Measurements from ENCODE around the gene GDAP2.
"Not testable (repeated sequence)": the region's sequence is repeated elsewhere in the genome, so short reads cannot be mapped to it uniquely, and the experiment has no call there.

GDAP2 gene

DNA sequence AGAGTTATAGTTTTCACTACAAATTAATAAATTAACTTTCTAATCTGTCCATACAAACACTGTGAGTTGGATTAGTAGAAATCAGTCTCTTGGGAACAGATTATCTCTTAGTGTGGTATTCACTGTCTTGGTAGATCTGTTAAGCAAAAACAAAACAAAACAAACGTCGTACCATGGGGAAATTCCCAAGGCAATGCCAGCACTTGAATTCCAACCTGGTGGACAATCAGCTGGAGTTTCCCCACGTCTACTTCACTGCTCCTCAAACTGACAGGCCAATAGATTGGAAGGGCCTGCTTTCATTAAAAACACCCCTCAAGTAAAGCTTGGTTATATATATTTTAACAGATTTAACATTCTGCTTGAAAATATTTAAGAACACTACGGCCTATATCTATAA, 31.9 kb downstream of the GDAP2 start:
- no peak for DNase-seq

DNA sequence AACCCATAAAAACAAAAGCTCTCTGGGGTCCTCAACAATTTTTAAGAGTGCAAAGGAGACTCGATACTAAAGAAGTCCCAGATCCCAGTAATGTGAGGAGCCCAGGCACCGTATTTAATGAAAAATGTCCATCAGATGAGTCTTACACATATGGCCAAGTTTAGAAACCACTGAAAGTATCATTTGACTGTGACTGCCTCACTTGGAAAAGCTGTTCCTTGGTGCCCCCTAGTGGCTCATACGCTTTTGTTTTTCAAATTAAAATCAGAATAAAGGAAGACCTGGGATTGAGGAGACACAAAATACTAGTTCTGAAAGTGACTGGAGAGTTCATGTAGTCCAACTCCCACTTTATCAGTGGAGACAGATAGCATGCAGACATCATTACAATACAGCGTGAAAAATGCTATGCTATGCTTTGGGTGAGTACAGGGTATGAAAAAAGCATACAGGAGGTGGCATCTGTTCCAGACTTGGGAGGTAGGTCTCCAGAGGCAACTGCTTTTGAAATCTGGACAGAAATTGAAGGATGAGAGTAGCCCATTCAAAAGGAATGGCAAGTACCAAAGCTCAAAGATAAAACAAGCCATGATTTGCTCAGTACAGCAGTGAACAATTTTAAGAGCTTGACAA, 33.8 kb downstream of the GDAP2 start:
- peak; percentile 0 for DNase-seq

DNA sequence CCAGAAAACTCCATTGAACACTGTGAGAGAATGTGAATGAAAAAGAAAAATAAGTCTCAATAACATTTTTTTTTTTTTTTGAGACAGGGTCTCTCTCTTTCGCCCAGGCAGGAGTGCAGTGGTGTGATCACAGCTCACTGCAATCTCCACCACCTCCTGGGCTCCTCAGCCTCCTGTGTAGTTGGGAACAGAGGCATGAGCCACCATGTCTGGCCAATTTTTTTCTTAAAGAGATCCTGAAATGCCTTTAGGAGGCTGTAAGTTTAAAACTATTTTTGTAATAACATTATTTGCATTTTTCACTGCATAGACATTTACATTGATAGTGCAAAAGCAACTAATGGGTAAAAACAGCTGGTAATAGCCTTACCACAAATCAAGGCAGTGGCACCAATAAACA, 35.3 kb downstream of the GDAP2 start:
- no peak for DNase-seq

DNA sequence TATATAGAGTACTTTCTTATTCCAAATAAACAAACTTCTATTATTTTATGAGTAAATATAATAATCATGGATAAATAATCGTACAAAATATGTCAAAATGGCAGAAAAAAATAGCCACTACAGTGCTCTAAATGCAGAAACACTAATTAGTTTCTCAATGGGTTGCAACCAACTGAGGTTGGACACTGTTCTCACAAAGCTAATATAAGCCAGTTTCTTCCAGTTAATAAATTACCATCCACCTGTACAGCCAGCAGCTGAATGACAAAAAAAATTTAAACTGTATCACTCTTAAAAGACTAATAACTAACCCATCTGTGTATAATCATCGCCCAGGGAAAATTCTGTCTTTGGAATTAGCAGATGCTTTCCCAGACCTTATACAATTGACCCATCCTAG, 36.9 kb downstream of the GDAP2 start:
- no peak for DNase-seq

DNA sequence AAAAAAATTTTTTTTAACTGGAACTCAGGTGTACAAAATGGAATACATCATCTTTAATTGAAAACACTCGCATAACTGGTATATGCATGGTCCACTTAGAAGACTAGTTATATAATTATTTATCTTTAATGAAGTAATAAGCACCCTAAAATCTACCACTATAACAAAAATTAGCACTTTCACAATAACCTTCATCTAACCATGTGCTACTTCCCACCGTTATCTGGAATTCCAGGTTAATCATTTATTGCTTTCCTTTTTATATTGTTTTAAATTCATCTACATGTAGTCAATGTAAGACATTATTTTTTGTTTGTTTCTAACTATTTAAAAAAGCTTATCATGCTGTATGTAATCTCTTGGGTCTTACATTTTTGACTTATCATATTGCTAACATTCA, 39.0 kb downstream of the GDAP2 start:
- no peak for DNase-seq

DNA sequence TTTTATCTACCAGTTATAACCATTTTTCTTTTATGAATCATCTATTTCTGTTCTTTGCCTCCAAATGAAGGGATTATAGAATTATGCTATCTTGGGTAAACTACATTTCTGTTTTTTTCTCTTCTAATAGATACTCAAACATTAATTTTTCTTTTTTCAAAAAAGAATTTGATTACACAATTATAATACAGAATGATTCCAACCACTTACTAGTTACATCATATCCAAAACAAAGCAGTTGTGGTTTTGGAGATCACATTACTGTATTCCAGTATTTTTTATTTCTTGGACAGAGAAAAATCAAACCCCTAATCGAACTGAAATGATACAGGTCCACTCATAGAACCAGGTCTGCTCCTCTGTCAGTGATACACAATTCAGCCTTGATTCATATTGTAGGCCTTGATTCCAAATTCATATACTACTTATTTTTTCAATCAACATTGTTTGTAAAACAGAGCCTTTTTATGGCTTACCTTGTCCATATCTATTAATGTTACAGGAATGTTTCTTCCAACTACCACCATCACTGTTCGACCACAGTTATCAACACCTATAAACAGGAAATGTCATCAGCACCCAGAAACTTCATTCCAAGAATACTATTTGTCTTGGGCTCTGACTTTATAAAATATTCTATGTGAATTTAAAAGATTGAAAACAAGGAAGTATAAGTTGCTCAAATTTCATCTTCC, 43.2 kb downstream of the GDAP2 start:
- DNase-seq = no peak

DNA sequence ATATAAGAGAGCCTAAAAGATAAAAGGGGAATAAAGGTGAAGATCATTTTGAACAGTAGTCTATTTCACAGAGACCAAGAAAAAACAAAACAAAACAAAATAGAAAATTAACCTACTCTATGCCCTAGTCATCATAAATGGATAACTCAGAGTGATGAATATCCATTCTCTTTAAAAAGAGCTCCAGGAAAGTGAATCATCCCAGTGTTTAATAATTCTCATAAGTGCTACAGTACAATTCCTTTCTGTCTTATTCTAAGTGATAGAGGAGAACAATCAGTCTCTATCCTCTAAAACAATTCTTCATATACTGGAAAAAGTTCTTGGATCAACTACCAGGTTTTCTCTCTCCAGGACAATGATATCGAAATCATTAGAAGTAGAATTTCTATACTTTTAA, 45.8 kb downstream of the GDAP2 start:
- no peak for DNase-seq

DNA sequence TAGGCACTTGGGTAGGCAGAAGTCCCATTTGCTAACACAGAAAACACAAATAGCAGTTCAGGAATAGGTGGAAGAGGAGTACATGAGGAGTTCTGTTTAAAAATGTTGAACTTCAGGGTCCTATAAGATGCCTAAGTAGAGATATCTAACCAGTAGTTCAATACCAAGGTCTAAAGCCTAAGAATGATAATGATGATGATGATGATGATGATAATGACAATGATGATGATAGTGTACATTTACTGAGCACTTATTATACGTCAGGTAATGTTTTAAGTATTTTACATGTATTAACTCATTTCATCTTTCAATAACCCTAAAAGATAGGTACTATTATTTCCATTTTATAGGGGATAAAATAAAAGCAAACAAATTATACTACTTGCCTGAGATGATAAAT, 50.1 kb downstream of the GDAP2 start:
- DNase-seq = no peak

DNA sequence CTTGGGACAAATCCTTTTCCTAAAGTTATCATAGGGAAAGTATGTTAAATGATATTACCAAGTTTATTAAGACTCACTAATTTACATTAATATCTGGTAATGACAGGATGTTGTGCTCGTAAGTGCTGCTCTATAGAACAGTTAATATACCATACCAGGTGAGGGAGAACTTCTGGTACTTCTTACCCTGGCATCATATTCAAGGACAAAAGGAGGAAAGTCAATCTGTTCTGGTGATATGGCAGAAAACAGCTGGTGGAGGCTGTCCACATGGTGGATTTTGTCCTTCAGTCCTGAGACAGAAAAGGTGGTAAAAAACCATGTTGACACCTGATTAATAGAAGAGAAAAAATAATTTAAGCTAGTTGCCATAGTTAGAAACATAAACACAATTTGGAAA, 51.6 kb downstream of the GDAP2 start:
- no peak for DNase-seq

DNA sequence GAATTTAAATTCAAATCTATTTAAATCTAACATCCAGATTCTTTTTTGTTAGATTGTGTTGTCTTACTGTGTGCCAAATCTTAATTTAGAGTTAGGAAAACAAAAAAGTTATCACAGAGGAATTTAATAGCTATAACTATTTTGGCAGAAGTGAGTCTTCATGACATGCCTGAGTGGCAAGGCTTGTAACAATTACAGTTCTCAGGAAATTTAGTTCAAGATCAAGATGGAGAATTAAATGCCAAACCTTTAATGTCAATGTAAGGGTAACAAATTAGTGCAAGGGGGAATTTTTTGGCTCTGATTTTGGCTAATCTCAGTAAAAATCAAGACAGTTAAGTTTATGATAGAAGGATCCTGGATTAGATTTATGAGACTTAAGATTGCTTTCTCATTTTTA, 58.4 kb downstream of the GDAP2 start:
- DNase-seq = no peak

DNA sequence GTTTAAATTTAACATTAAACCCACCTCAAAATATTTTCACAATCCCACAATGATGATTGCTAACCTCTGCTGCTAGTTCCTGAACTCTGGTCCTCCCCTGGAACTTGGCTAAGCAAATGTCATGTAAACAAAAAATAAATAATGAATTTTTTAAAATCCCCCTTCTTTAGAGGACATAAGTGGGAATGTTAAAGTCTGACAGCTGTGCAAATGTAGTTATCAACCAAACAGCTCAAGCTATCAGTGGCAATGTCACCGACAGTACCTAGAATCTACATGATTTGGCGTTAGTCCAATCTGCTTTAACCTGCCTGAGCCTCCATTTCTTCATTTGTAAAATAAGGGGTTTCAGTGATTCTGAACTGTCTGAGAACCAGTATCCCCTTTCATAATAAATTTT, 67.7 kb downstream of the GDAP2 start:
- no peak for DNase-seq

DNA sequence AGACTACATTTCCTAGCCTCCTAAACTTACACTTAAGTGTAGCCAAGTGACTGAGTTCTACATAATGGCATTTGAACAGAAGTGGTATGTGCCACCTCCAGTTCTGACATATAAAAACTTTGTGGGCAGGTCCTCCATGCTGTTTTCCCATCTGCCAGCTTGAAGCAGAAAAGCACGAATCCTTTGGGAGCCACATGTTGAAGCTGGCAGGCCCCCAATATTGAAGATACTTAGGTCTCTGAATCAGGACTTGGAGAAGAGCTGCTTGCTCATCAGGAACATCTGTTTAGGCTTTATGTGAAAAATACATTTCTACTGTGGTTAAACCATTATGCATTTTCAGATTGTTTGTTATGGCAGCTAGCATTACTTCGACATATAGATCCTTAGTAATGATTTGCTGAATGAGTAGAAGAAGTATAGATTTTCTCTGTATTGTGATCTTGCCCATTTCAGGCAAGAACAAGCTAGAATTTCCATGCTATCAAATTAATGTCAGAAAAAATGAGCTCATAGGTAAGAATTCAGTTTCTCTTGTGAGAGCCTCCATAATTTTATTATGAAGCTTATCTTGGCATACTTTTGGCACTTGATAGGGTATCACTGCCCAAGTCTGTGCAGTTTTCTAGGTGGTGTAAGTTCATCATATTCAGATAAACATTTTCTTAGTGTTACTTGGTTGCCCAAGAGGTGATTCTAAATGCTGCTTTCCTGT, 68.4 kb downstream of the GDAP2 start:
- no peak for DNase-seq

DNA sequence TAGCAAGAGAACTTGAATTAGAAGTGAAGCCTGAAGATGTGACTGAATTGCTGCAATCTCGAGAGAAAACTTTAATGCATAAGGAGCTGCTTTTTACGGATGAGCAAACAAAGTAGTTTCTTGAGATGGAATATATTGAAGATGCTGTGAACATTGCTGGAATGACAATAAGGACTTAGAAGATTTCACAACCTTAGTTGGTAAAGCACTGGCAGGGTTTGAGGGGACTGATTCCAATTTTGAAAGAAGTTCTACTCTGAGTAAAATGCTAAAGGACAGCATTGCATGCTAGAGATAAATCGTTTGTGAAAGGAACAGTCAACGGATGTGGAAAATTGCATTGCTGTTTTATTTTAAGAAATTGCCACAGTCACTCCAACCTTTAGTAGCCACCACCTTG, 69.5 kb downstream of the GDAP2 start:
- no peak for DNase-seq

DNA sequence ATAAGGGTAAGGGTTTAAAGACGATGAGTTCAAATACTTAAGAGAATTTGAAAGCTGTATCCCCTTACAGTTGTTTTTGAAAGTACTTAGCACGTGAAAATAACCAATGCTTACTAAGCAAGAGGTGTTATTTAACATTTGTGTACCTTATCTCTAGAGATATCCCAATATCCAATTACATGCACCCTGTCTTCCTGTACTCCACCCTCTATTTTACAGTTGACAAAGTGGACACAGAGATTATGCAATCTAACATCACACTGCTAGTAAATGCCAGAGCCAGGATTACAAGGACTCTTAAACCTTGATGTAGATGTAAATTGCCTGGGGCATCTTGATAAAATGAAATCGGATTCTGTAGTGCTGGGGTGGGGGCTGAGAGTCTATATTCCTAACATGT, 72.0 kb downstream of the GDAP2 start:
- no peak for DNase-seq

DNA sequence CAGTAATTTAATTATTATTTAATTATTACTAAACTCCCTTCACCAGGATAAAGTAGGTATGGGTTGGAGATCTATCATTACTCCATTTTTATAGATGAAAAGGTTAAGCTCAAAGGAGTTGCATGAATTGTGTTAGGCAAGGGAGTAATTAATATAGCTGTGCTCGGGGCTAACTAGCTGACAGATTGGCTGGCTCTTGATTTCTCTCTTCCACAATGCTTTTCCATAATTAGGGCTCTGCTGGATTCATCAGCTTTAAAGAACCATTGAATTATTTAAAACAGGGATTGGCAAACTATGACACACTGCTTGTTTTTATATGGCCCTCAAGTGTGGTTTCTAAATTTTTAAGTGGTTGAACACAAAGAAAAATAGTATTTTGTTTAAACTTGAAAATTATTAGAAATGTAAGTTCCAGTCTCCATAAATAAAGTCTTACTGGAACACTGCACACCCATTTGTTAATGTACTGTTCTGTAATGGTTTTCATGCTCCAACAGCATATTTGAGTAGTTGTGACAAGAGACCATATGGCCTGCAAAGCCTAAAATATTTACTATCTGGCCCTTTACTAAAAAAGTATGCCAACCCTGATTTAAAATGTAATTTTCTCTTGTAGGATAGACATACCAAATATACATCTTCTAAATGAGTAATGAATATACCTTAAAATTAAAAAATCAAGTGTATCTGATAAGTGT, 76.4 kb downstream of the GDAP2 start:
- DNase-seq = no peak

DNA sequence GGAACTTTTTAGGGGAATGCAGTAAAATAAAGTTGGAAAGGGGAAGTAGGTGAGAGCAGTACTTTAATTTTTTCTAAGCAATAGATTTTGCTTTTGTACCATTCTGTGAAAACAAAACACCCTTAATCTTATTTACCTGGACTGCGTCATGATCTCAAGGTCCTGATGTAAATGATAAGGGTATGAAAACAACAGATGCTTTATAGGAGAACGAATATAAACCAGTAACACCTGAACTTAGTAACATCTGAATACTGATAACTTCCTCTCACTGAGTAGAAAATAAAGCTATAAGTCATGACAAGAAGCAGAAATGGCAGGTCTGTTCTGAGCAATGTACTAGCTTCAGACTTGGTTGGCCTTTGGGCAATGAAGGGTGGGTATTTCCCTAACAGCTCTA, 77.7 kb downstream of the GDAP2 start:
- no peak for DNase-seq

DNA sequence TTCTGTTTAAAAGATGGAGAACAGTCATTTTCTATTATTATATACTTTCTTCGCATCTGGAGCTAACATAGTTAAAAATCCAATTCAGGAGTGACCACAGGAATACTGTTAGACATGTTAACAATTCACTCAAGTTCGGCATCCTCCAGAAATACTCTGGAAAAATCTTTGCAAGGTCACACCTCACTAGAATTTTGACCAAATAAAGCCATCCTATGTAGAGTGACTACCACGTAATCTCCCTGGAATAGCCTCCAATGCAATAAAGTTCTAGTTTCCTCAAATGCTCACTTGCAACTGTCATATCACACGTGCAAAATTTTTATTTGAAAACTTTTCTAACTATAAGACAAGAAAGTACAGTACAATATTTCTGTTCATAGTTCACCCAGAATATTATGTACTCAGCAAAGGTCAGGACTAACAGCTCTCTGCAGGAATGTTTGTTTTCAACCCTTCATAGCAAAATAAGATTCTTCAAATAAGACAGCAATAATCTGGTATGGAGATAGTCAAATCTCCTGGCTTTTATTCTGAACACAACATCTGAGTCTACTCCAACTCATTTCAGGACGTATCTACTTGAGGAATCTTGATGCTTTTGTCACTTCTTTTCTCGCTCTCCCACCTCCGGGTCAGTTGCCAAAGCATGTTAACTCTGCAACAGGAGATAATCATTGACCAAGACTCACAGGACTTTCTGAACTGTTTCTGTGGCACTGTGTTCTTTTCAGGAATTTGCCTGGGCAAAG, 82.6 kb downstream of the GDAP2 start:
- no peak for DNase-seq

DNA sequence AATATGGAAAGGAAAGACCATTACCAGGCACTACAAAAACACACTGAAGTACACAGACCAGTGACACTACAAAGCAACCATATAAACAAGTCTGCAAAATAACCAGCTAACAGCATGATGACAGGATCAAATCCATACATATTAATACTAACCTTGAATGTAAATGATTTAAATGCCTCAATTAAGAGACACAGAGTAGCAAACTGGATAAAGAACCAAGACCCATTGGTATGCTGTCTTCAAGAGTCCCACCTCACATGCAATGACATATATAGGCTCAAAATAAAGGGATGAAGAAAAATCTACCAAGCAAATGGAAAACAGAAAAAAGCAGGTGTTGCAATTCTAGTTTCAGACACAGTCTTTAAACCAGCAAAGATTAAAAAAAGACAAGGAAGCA, 84.9 kb downstream of the GDAP2 start:
- DNase-seq = not testable (repeated sequence)

DNA sequence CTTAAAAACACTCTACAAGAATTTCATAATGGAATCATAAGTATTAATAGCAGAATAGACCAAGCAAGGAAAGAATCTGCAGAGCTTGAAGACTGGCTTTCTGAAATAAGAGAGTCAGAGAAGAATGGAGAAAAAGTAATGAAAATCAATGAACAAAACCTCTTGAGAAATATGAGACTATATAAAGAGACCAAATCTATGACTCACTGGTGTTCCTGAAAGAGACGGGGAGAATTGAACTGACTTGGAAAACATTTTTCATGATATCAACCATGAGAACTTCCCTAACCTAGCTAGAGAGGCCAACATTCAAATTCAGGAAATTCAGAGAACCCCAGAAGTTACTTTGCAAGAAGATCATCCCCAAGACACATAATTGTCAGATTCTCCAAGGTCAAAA, 85.6 kb downstream of the GDAP2 start:
- DNase-seq = no peak

DNA sequence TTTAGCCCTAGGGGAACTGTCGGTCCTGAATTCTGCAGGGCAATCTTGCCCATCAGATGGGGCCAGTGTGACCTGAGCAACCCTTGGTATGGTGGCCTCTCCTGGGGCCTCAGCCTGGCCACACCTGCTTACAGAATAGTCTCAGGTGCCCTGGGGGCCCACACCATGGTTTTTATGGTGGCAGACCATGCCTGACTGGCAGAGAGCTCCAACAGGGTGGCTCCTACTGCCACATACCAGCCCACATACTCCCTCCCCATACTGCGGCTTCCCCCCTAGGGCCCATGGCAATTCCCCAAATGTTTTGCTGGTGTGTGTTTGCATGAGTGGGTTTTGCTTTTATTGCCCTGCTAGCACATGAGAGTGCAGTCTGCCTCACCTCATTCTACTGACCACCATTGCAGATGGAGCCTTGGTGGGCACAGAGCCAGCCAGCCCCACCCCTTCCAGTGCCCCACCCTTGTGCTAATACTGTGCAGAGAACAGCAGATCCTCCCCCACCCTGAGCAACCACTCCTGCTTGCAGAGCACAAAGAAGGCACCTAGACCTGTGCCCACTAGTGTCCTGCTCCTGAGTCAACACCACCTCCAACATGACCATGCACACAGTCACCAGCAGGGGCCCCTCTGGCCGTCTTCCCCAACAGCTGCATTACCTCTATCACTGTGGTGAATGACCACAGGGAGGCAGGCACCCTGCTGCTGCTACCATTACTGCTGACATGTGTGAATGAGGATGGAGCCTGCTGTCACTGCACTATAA, 86.8 kb downstream of the GDAP2 start:
- no peak for DNase-seq

DNA sequence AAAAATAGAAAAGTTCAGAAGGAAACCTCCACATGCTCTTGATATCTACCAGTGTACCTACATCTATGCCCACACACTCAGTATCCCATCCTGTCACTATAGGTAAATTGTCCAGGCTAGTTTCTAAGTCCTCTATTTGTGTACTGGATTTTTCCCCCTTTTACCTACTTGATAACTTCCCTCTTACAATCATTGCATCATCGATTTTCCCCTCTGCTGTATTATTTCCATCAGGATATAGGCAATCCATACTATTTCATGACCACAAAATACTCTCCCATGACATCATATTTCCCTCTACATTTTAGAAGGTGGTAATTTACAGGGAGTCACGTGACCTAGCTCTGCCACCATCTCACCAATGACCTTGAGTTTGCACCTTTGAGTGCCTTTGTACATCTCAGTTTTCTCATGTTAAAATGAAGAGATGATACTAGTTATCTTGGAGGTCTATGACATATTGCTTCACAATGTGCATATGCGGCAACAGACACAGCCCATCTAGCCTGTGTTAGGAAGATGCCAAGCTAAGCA, 88.2 kb downstream of the GDAP2 start:
- no peak for DNase-seq

DNA sequence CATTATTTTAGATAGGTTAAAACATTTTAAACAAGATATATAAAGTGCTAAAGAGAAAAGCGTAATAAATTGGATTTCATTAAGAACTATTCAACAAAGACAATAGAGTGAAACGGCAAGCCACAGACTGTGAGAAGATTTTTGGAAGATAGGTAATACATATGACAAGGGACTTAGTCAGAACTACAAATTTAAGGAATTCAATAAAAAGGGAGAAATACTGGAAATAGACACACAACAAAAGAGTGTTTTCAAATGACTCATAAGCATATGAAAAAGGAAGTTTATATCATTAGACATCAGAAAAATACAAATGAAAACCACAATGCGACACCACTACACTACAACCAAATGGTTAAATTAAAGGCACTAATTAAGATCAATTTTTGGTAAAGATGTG, 90.5 kb downstream of the GDAP2 start:
- DNase-seq = no peak
